GM12878 (cell line): ENCODE measurements around the gene PDIA3. TPM values are rescaled to one million over a fixed set of nuclear protein-coding genes. Genes with fewer than 3 reads are reported as not detected.

ENCODE experiments used
- BCL11A ChIP-seq: IDR thresholded peaks from 2 replicates; pipeline ENCODE4 v1.6.1; 2011; ENCODE audit warnings: low read depth, low read length
- BRCA1 ChIP-seq: IDR thresholded peaks from 2 replicates; pipeline ENCODE4 v1.6.1; 2011; ENCODE audit warnings: low read depth, low read length, improper control_type of control experiment
- EED ChIP-seq: sonication (generic); IDR thresholded peaks from 2 replicates; pipeline ENCODE4 v1.6.1; 2016; ENCODE audit warnings: antibody characterized with exemption, low read depth
- EGR1 ChIP-seq, 2 experiments: IDR thresholded peaks; 1 replicate in 1 of 2; 2 replicates in 1 of 2; pipeline ENCODE4 v1.6.1; 2011 to 2012; ENCODE audit warnings: low read depth in 2 of 2, low read length in 2 of 2, borderline replicate concordance in 1 of 2, mild to moderate bottlenecking in 1 of 2, moderate library complexity in 1 of 2
- EP300 ChIP-seq, 2 experiments: fragments of 150-350 bp in 1 of 2; IDR thresholded peaks; 2 replicates each; pipeline ENCODE4 v1.6.1; 2011 to 2012; ENCODE audit warnings: low read depth in 2 of 2, low read length in 2 of 2, borderline replicate concordance in 1 of 2, improper control_type of control experiment in 1 of 2, inconsistent platforms in 1 of 2; ENCODE audit not compliant: control insufficient read depth in 1 of 2
- HDAC6 ChIP-seq: fragments of 200-600 bp; sonication (generic); IDR thresholded peaks from one replicate; pipeline ENCODE4 v1.8.0; 2017; ENCODE audit warnings: antibody characterized with exemption; ENCODE audit not compliant: unreplicated experiment
- HDGF ChIP-seq: fragments of 450-650 bp; IDR thresholded peaks from 2 replicates; pipeline ENCODE4 v1.6.1; 2016; ENCODE audit warnings: antibody characterized with exemption
- KAT2A ChIP-seq: conservative IDR thresholded peaks from 2 replicates; pipeline ENCODE4 v1.6.1; 2011; ENCODE audit warnings: low read depth, low read length; ENCODE audit not compliant: control insufficient read depth
- MEF2B ChIP-seq: fragments of 450-650 bp; IDR thresholded peaks from 2 replicates; pipeline ENCODE4 v1.6.1; 2018; ENCODE audit warnings: mild to moderate bottlenecking, moderate library complexity; ENCODE audit not compliant: partially characterized antibody, poor library complexity, severe bottlenecking
- NFIC ChIP-seq: IDR thresholded peaks from 2 replicates; pipeline ENCODE4 v1.6.1; 2012; ENCODE audit warnings: low read depth, mild to moderate bottlenecking, inconsistent platforms, low read length, moderate library complexity
- PAX5 ChIP-seq: IDR thresholded peaks from 2 replicates; pipeline ENCODE4 v1.6.1; 2011; ENCODE audit warnings: low read depth, low read length, borderline replicate concordance
- RAD21 ChIP-seq: IDR thresholded peaks from 2 replicates; pipeline ENCODE4 v1.6.1; 2011; ENCODE audit warnings: mild to moderate bottlenecking, low read depth, low read length, moderate library complexity; ENCODE audit not compliant: insufficient read depth
- RB1 ChIP-seq: fragments of 450-650 bp; formaldehyde crosslinking; IDR thresholded peaks from 2 replicates; pipeline ENCODE4 v1.6.1; 2017; ENCODE audit warnings: mild to moderate bottlenecking, borderline replicate concordance
- SIX5 ChIP-seq: IDR thresholded peaks from 2 replicates; pipeline ENCODE4 v1.6.1; 2011; ENCODE audit warnings: mild to moderate bottlenecking, low read depth, low read length, moderate library complexity; ENCODE audit not compliant: severe bottlenecking
- SP1 ChIP-seq: IDR thresholded peaks from one replicate; pipeline ENCODE4 v1.6.1; 2011; ENCODE audit warnings: low read depth, low read length
- SPI1 ChIP-seq: IDR thresholded peaks from 2 replicates; pipeline ENCODE4 v1.6.1; 2011; ENCODE audit warnings: low read depth, mild to moderate bottlenecking, low read length, moderate library complexity, borderline replicate concordance; ENCODE audit not compliant: insufficient read depth
- ZBED1 ChIP-seq: IDR thresholded peaks from 2 replicates; pipeline ENCODE4 v1.6.1; 2016; ENCODE audit warnings: borderline replicate concordance
- ZSCAN29 ChIP-seq: fragments of 450-650 bp; IDR thresholded peaks from 2 replicates; pipeline ENCODE4 v1.6.1; 2017; ENCODE audit warnings: mild to moderate bottlenecking, moderate library complexity
- polyA plus RNA-seq, 11 experiments: library from polyadenylated mRNA; depleted of rRNA in 4 of 11; unstranded in 6 of 11; stranded (reverse) in 5 of 11; fragments of >200 nt; fragmentation: Nextera tagmentation in 4 of 11; fragmentation: Illumina TruSeq in 1 of 11; extraction: Ambion mirVana in 4 of 11; extraction: Trizol in 1 of 11; gene quantifications; 1 replicate in 1 of 11; 2 replicates in 10 of 11; pipeline versions ENCODE4 v1.2.1 to v1.2.3, GENCODE V29; 2011 to 2016; ENCODE audit warnings: inconsistent platforms in 2 of 11, missing spikeins in 2 of 11, low read depth in 1 of 11
- total RNA-seq, 4 experiments: library from RNA; depleted of rRNA in 3 of 4; stranded (reverse); fragments of >200 nt in 3 of 4; fragmentation: Illumina TruSeq in 1 of 4; extraction: Trizol in 1 of 4; gene quantifications; 2 replicates each; pipeline versions ENCODE4 v1.2.1 to v1.2.3, GENCODE V29; 2013 to 2021
- TF ChIP-seq, protein P1 (sequence below): fragments of 450-650 bp; IDR thresholded peaks from 2 replicates; pipeline ENCODE4 v1.6.1; 2017; ENCODE audit warnings: borderline replicate concordance
- TF ChIP-seq, protein P2 (sequence below): fragments of 450-650 bp; IDR thresholded peaks from 2 replicates; pipeline ENCODE4 v1.6.1; 2016; ENCODE audit warnings: mild to moderate bottlenecking, moderate library complexity, borderline replicate concordance
- TF ChIP-seq, protein P3 (sequence below): IDR thresholded peaks from 2 replicates; pipeline ENCODE4 v1.6.1; 2012; ENCODE audit warnings: low read length, inconsistent platforms
- TF ChIP-seq, protein P4 (sequence below): IDR thresholded peaks from 2 replicates; pipeline ENCODE4 v1.6.1; 2012; ENCODE audit warnings: low read depth, low read length, improper control_type of control experiment

Gene PDIA3
- total and polyA plus RNA-seq, 10 of the 15 experiments (the other 5 are each of a cell fraction or from before 2014, with no cell fraction given), result 18.2 to 716 (median 181) TPM

DNA sequence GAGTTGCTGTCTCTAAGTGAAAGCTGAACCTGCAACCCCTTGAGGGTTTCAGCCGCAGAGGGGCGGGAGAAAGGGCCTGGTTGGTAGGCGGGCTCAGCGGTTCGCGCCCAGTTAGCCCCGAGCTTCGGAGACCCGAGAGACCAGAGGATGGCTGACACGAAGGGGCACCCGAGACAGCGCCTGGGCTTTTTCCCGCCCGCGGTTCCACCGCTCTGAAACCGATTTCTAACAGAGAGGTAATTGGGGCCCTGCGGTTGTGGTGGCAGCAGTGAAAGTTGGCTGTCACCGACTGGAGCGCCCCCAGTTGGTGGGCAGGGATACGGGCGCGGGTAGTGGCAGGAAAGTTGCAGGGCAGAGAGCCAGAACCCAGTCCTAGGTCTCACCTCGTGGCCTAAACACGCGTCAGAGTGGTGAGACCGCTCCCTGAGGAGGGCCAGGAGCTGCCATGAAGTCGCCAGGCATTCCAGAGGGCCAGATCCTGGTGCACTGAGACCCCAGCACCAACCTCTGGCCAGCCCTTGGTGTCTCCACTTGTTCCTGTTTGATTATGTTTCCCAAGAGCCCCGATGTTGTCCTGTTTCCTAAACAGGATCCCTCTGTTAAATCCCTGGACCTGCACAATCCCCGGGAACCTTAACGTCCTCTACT is 31.2 kb downstream of the PDIA3 start (continued):
- peak; percentile 98; the same call in 1 of the 2 replicates for TF ChIP-seq RB1
- TF ChIP-seq, protein P1, sequence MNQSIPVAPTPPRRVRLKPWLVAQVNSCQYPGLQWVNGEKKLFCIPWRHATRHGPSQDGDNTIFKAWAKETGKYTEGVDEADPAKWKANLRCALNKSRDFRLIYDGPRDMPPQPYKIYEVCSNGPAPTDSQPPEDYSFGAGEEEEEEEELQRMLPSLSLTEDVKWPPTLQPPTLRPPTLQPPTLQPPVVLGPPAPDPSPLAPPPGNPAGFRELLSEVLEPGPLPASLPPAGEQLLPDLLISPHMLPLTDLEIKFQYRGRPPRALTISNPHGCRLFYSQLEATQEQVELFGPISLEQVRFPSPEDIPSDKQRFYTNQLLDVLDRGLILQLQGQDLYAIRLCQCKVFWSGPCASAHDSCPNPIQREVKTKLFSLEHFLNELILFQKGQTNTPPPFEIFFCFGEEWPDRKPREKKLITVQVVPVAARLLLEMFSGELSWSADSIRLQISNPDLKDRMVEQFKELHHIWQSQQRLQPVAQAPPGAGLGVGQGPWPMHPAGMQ, result peak; percentile 66; the same call in 1 of the 2 replicates
- no peak for TF ChIP-seq SP1
- TF ChIP-seq HDAC6, result no peak
- TF ChIP-seq ZBED1, result peak; percentile 18; the same call in 1 of the 2 replicates
- peak; percentile 83 for TF ChIP-seq ZSCAN29
- peak; percentile 63; the same call in 1 of the 2 replicates for TF ChIP-seq PAX5
- peak; percentile 76; the same call in 1 of the 2 replicates for TF ChIP-seq BCL11A
- no peak for TF ChIP-seq BRCA1
- no peak for TF ChIP-seq EGR1 (IDR thresholded peaks at IDR 0.05; ENCODE audit: borderline replicate concordance in 1 of 2, low read depth in 2 of 2, low read length in 2 of 2)
- no peak for TF ChIP-seq SPI1
- peak; percentile 77 for TF ChIP-seq MEF2B
- TF ChIP-seq, protein P2, sequence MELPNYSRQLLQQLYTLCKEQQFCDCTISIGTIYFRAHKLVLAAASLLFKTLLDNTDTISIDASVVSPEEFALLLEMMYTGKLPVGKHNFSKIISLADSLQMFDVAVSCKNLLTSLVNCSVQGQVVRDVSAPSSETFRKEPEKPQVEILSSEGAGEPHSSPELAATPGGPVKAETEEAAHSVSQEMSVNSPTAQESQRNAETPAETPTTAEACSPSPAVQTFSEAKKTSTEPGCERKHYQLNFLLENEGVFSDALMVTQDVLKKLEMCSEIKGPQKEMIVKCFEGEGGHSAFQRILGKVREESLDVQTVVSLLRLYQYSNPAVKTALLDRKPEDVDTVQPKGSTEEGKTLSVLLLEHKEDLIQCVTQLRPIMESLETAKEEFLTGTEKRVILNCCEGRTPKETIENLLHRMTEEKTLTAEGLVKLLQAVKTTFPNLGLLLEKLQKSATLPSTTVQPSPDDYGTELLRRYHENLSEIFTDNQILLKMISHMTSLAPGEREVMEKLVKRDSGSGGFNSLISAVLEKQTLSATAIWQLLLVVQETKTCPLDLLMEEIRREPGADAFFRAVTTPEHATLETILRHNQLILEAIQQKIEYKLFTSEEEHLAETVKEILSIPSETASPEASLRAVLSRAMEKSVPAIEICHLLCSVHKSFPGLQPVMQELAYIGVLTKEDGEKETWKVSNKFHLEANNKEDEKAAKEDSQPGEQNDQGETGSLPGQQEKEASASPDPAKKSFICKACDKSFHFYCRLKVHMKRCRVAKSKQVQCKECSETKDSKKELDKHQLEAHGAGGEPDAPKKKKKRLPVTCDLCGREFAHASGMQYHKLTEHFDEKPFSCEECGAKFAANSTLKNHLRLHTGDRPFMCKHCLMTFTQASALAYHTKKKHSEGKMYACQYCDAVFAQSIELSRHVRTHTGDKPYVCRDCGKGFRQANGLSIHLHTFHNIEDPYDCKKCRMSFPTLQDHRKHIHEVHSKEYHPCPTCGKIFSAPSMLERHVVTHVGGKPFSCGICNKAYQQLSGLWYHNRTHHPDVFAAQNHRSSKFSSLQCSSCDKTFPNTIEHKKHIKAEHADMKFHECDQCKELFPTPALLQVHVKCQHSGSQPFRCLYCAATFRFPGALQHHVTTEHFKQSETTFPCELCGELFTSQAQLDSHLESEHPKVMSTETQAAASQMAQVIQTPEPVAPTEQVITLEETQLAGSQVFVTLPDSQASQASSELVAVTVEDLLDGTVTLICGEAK, result peak; percentile 51; the same call in 1 of the 2 replicates
- no peak for TF ChIP-seq KAT2A
- TF ChIP-seq, protein P3, sequence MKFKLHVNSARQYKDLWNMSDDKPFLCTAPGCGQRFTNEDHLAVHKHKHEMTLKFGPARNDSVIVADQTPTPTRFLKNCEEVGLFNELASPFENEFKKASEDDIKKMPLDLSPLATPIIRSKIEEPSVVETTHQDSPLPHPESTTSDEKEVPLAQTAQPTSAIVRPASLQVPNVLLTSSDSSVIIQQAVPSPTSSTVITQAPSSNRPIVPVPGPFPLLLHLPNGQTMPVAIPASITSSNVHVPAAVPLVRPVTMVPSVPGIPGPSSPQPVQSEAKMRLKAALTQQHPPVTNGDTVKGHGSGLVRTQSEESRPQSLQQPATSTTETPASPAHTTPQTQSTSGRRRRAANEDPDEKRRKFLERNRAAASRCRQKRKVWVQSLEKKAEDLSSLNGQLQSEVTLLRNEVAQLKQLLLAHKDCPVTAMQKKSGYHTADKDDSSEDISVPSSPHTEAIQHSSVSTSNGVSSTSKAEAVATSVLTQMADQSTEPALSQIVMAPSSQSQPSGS, result 0 out of 2 replicates have a peak, but pooled peaks have one; percentile 19
- TF ChIP-seq EED, result peak; percentile 90
- TF ChIP-seq, protein P4, sequence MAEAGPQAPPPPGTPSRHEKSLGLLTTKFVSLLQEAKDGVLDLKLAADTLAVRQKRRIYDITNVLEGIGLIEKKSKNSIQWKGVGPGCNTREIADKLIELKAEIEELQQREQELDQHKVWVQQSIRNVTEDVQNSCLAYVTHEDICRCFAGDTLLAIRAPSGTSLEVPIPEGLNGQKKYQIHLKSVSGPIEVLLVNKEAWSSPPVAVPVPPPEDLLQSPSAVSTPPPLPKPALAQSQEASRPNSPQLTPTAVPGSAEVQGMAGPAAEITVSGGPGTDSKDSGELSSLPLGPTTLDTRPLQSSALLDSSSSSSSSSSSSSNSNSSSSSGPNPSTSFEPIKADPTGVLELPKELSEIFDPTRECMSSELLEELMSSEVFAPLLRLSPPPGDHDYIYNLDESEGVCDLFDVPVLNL, result peak; percentile 76
- no peak for TF ChIP-seq SIX5
- 0 out of 2 replicates have a peak, but pooled peaks have one; percentile 19 for TF ChIP-seq HDGF
- peak; percentile 27; the same call in 1 of the 2 replicates for TF ChIP-seq NFIC
- no peak; a peak in 1 of 4 replicates for TF ChIP-seq EP300 (IDR thresholded peaks at IDR 0.05; ENCODE audit: borderline replicate concordance in 1 of 2, control insufficient read depth in 1 of 2, low read depth in 2 of 2, low read length in 2 of 2)
- peak; percentile 31; the same call in 1 of the 2 replicates for TF ChIP-seq RAD21
